CD14-positive monocyte (primary cell): ENCODE data around the gene SNRPD1. TPM values are rescaled to one million over a fixed set of nuclear protein-coding genes. Genes with fewer than 3 reads are reported as not detected.
"Not testable (repeated sequence)": the region's sequence is repeated elsewhere in the genome, so short reads cannot be mapped to it uniquely, and the experiment has no call there.

ENCODE experiments used
- DNase-seq, 3 donors: peaks; one replicate each; pipeline ENCODE4 v3.0.0-alpha.2; 2011 to 2022
- H2AFZ ChIP-seq: 2 replicates; pipeline ENCODE4 v1.6.0; 2012; ENCODE audit warnings: mild to moderate bottlenecking, low read depth, low read length, inconsistent platforms; ENCODE audit not compliant: insufficient read depth, poor library complexity, severe bottlenecking
- H3K27ac ChIP-seq, 2 donors: 1 replicate in 1 of 2; 2 replicates in 1 of 2; pipeline ENCODE4 v1.5.1; 2012 to 2013; ENCODE audit warnings: low read length in 2 of 2, control low read depth in 1 of 2, inconsistent platforms in 1 of 2, low read depth in 1 of 2, mild to moderate bottlenecking in 1 of 2
- H3K27me3 ChIP-seq, 2 donors: one replicate each; pipeline versions ENCODE4 v1.6.0 to v1.6.1; 2011 to 2013; ENCODE audit warnings: low read length in 2 of 2; ENCODE audit not compliant: control insufficient read depth in 2 of 2, insufficient read depth in 2 of 2
- H3K36me3 ChIP-seq, 2 donors: replicated peaks in 1 of 2; 1 replicate in 1 of 2; 2 replicates in 1 of 2; pipeline versions ENCODE4 v1.5.1 to v1.6.1; 2012 to 2013; ENCODE audit warnings: low read length in 2 of 2, control low read depth in 1 of 2, inconsistent platforms in 1 of 2, mild to moderate bottlenecking in 1 of 2; ENCODE audit not compliant: insufficient read depth in 2 of 2, control insufficient read depth in 1 of 2
- H3K4me1 ChIP-seq, 2 donors: 1 replicate in 1 of 2; 2 replicates in 1 of 2; pipeline versions ENCODE4 v1.5.1 to v1.6.1; 2012 to 2013; ENCODE audit warnings: low read length in 2 of 2, control low read depth in 1 of 2, inconsistent platforms in 1 of 2, mild to moderate bottlenecking in 1 of 2, moderate library complexity in 1 of 2; ENCODE audit not compliant: insufficient read depth in 2 of 2, control insufficient read depth in 1 of 2
- H3K4me2 ChIP-seq: replicated peaks from 2 replicates; pipeline ENCODE3; 2012; ENCODE audit warnings: low read length, moderate library complexity, mild to moderate bottlenecking; ENCODE audit not compliant: poor library complexity, severe bottlenecking; ENCODE audit errors: extremely low read depth
- H3K4me3 ChIP-seq, 3 experiments: fragments of 200-600 bp in 1 of 3; sonication (generic) in 1 of 3; replicated peaks in 1 of 3; 1 replicate in 2 of 3; 2 replicates in 1 of 3; pipeline ENCODE4 v1.5.1; 2011 to 2013; ENCODE audit warnings: low read length in 3 of 3, mild to moderate bottlenecking in 3 of 3, control low read depth in 2 of 3, low read depth in 2 of 3, inconsistent platforms in 1 of 3, moderate library complexity in 1 of 3
- H3K79me2 ChIP-seq: 2 replicates; pipeline ENCODE4 v1.6.0; 2012; ENCODE audit warnings: mild to moderate bottlenecking, control low read depth, inconsistent platforms, low read length, moderate library complexity; ENCODE audit not compliant: insufficient read depth
- H3K9ac ChIP-seq: 2 replicates; pipeline ENCODE4 v1.6.0; 2017; ENCODE audit warnings: low read length, mild to moderate bottlenecking; ENCODE audit not compliant: insufficient read depth, poor library complexity, severe bottlenecking
- H3K9me3 ChIP-seq, 2 donors: replicated peaks in 1 of 2; 1 replicate in 1 of 2; 2 replicates in 1 of 2; pipeline versions ENCODE4 v1.5.1 to v1.6.1; 2012 to 2013; ENCODE audit warnings: low read length in 2 of 2, control low read depth in 1 of 2; ENCODE audit not compliant: control insufficient read depth in 1 of 2, insufficient read depth in 1 of 2
- H4K20me1 ChIP-seq: 2 replicates; pipeline ENCODE4 v1.6.0; 2012; ENCODE audit warnings: mild to moderate bottlenecking, low read length, control low read depth, moderate library complexity; ENCODE audit not compliant: insufficient read depth
- H3K27ac Mint-ChIP-seq, 7 donors: one replicate each; pipeline ENCODE4 v1.8.0; 2020; ENCODE audit warnings: mild to moderate bottlenecking in 7 of 7, mixed read lengths in 7 of 7, moderate library complexity in 6 of 7, inconsistent platforms in 2 of 7
- H3K27me3 Mint-ChIP-seq, 3 donors: one replicate each; pipeline ENCODE4 v1.8.0; 2021 to 2022; ENCODE audit warnings: low read depth in 3 of 3, mild to moderate bottlenecking in 3 of 3, mixed read lengths in 3 of 3, moderate library complexity in 3 of 3, inconsistent platforms in 1 of 3
- H3K36me3 Mint-ChIP-seq, 2 donors: one replicate each; pipeline ENCODE4 v1.8.0; 2020; ENCODE audit warnings: mixed read lengths in 2 of 2, inconsistent platforms in 1 of 2, mild to moderate bottlenecking in 1 of 2
- H3K4me1 Mint-ChIP-seq: one replicate; pipeline ENCODE4 v1.8.0; 2020; ENCODE audit warnings: mild to moderate bottlenecking, mixed read lengths
- H3K4me3 Mint-ChIP-seq, 2 donors: one replicate each; pipeline ENCODE4 v1.8.0; 2020; ENCODE audit warnings: mild to moderate bottlenecking in 2 of 2, mixed read lengths in 2 of 2, moderate library complexity in 1 of 2
- H3K9me3 Mint-ChIP-seq, 7 donors: one replicate each; pipeline ENCODE4 v1.8.0; 2020 to 2022; ENCODE audit warnings: mixed read lengths in 7 of 7, mild to moderate bottlenecking in 6 of 7, moderate library complexity in 6 of 7, inconsistent platforms in 2 of 7
- CTCF ChIP-seq: fragments of 200-600 bp; IDR thresholded peaks from one replicate; pipeline ENCODE4 v1.8.0; 2022; ENCODE audit warnings: antibody characterized with exemption, mild to moderate bottlenecking
- WGBS: methylation state at CpG from one replicate; pipeline ENCODE4 v1.1.5; 2013; ENCODE audit warnings: missing lambda C conversion rate; ENCODE audit not compliant: insufficient coverage; 5-methylcytosine and 5-hydroxymethylcytosine counted together
- intact Hi-C, 2 donors: fragments of 100-400 bp; cut with micrococcal nuclease; formaldehyde crosslinking; loops; one replicate each; pipeline versions ENCODE4 v1.15.0 to v1.15.1; 2023
- polyA plus RNA-seq, 3 donors: library from polyadenylated mRNA; depleted of rRNA in 1 of 3; unstranded in 2 of 3; stranded (reverse) in 1 of 3; fragments of 300-500 nt in 2 of 3; fragments of >200 nt in 1 of 3; fragmentation: Illumina TruSeq in 2 of 3; gene quantifications; 1 replicate in 2 of 3; 2 replicates in 1 of 3; pipeline ENCODE4 v1.2.3, GENCODE V29; 2012 to 2021

SNRPD1 gene
- polyA plus RNA-seq, 3 donors: 13.0 to 56.7 (median 50.9) TPM

GRCh38 chr18:21669736-21670285 is 57.7 kb downstream of the SNRPD1 start:
- H2AFZ ChIP-seq: no peak overlapping the region

GRCh38 chr18:21672521-21673267 is 60.6 kb downstream of the SNRPD1 start:
- Histone ChIP-seq H2AFZ (no peak overlapping the region), H3K9ac (no peak overlapping the region), H3K4me1 (no peaks in the 10 kb centered on the region), H3K9me3 (no peaks in the 10 kb centered on the region), H3K36me3 (peaks cover 7 to 60% of the 10 kb centered on the region in 2 donors), H3K27me3 (no peaks in the 10 kb centered on the region), H3K4me2 (no peak overlapping the region), H3K4me3 (no peak overlapping the region), H4K20me1 (no peaks in the 10 kb centered on the region), H3K27ac (no peak overlapping the region), H3K79me2 (no peaks in the 10 kb centered on the region)
- Mint-ChIP-seq H3K4me3 (no peak overlapping the region), H3K4me1 (no peaks in the 10 kb centered on the region), H3K27me3 (peaks cover 0 to 1% (median 0%) of the 10 kb centered on the region in 3 donors), H3K9me3 (no peaks in the 10 kb centered on the region), H3K27ac (no peak overlapping the region), H3K36me3 (peaks cover 21 to 41% of the 10 kb centered on the region in 2 donors)
- WGBS: no CpG with 5 or more reads among the region's 3 CpGs
- intact Hi-C loops: no loop called here
- no peak for DNase-seq
- TF ChIP-seq CTCF: no peak

More at GRCh38 chr18:21669736-21670285, 57.7 kb downstream of the SNRPD1 start:
- H4K20me1 ChIP-seq: no peaks in the 10 kb centered on the region
- no peaks in the 10 kb centered on the region for H3K79me2 ChIP-seq
- Mint-ChIP-seq H3K9me3 (no peaks in the 10 kb centered on the region), H3K27ac (peak overlapping the region in 3 of 7 donors; percentile 46 to 84 (median 65)), H3K27me3 (peaks cover 0 to 1% (median 0%) of the 10 kb centered on the region in 3 donors), H3K36me3 (peaks cover 22 to 45% of the 10 kb centered on the region in 2 donors), H3K4me1 (no peaks in the 10 kb centered on the region), H3K4me3 (no peak overlapping the region)
- no peak overlapping the region for H3K9ac ChIP-seq
- intact Hi-C loops: no loop called here
- no peak for DNase-seq
- H3K27ac ChIP-seq: peak overlapping the region in 1 of 2 donors; percentile 15
- H3K9me3 ChIP-seq: no peaks in the 10 kb centered on the region
- H3K4me3 ChIP-seq: no peak overlapping the region
- no peak overlapping the region for H3K4me2 ChIP-seq
- H3K36me3 ChIP-seq: peaks cover 7 to 40% of the 10 kb centered on the region in 2 donors
- H3K4me1 ChIP-seq: no peaks in the 10 kb centered on the region
- no peak for TF ChIP-seq CTCF
- no peaks in the 10 kb centered on the region for H3K27me3 ChIP-seq
- 83% methylated on average over 1 of the region's 9 CpGs for WGBS

- peaks cover 7 to 53% of the 10 kb centered on the region in 2 donors for H3K36me3 ChIP-seq
- no CpG with 5 or more reads among the region's 8 CpGs for WGBS
- not testable (repeated sequence) for DNase-seq
These were observed 63.2 kb downstream of the SNRPD1 start for GRCh38 chr18:21675354-21675753.

More at GRCh38 chr18:21675354-21675753, 63.2 kb downstream of the SNRPD1 start:
- H3K9ac ChIP-seq, H3K4me2 ChIP-seq, H3K27me3 ChIP-seq, H3K27ac Mint-ChIP-seq, intact Hi-C loops, H3K4me1 ChIP-seq, H3K9me3 ChIP-seq, H3K27ac ChIP-seq, H3K4me3 Mint-ChIP-seq, H3K4me3 ChIP-seq, H3K4me1 Mint-ChIP-seq, H3K27me3 Mint-ChIP-seq, H3K9me3 Mint-ChIP-seq, H4K20me1 ChIP-seq, H3K79me2 ChIP-seq, H2AFZ ChIP-seq: not testable (repeated sequence)
- peaks cover 21 to 37% of the 10 kb centered on the region in 2 donors for H3K36me3 Mint-ChIP-seq
